HL-60/S4 treated with phorbol 12-myristate 13-acetate at 8.2 ng/mL for 4 days and 3 days (cell line): ENCODE results near the gene DUSP6.

ENCODE experiments used
- in situ Hi-C: fragments of 300-500 bp; cut with MboI; formaldehyde crosslinking; loops from 2 replicates; pipeline ENCODE4 v1.15.0; 2022; ENCODE audit warnings: low sequenced_read_pairs

DUSP6 gene

GRCh38 chr12:89373763-89374572 is 21.7 kb upstream of the DUSP6 start:
- in situ Hi-C loops = no loop called here

- in situ Hi-C loops = no loop called here
Measured at GRCh38 chr12:89372584-89373370, 20.5 kb upstream of the DUSP6 start.

GRCh38 chr12:89370850-89371249 is 18.5 kb upstream of the DUSP6 start:
- in situ Hi-C loops = no loop called here

- in situ Hi-C loops = no loop called here
Measured at GRCh38 chr12:89370421-89370831, 18.1 kb upstream of the DUSP6 start.

- in situ Hi-C loops = no loop called here
Measured at GRCh38 chr12:89369166-89369565, 16.9 kb upstream of the DUSP6 start.

- in situ Hi-C loops = no loop called here
Measured at GRCh38 chr12:89368391-89368790, 16.1 kb upstream of the DUSP6 start.

GRCh38 chr12:89366676-89367364 is 14.5 kb upstream of the DUSP6 start:
- in situ Hi-C loops = no loop called here

GRCh38 chr12:89364631-89365030 is 12.3 kb upstream of the DUSP6 start:
- in situ Hi-C loops = no loop called here

- in situ Hi-C loops = no loop called here
Measured at GRCh38 chr12:89364058-89364457, 11.8 kb upstream of the DUSP6 start.

- in situ Hi-C loops = no loop called here
Measured at GRCh38 chr12:89363582-89363981, 11.3 kb upstream of the DUSP6 start.

- in situ Hi-C loops = no loop called here
Measured at GRCh38 chr12:89363084-89363483, 10.8 kb upstream of the DUSP6 start.

- in situ Hi-C loops = no loop called here
Measured at GRCh38 chr12:89359615-89360014, 7.3 kb upstream of the DUSP6 start.

GRCh38 chr12:89358805-89359204 is 6.5 kb upstream of the DUSP6 start:
- in situ Hi-C loops = no loop called here

- in situ Hi-C loops = no loop called here
Measured at GRCh38 chr12:89357297-89357730, 5.0 kb upstream of the DUSP6 start.

GRCh38 chr12:89356069-89356665 is 3.9 kb upstream of the DUSP6 start:
- in situ Hi-C loops = no loop called here

GRCh38 chr12:89355243-89356068 is 3.2 kb upstream of the DUSP6 start:
- in situ Hi-C loops = no loop called here

GRCh38 chr12:89354612-89355067 is 2.3 kb upstream of the DUSP6 start:
- in situ Hi-C loops = no loop called here

GRCh38 chr12:89353823-89354611 is 1.7 kb upstream of the DUSP6 start:
- in situ Hi-C loops = no loop called here

GRCh38 chr12:89353188-89353822 is 1.0 kb upstream of the DUSP6 start:
- in situ Hi-C loops = no loop called here
